Ovary (tissue), 3 donors: ENCODE results near the gene CKMT1B.
"Not testable (repeated sequence)": the region's sequence is repeated elsewhere in the genome, so short reads cannot be mapped to it uniquely, and the experiment has no call there.

Source experiments
- CTCF ChIP-seq, 3 donors: fragments of 450-650 bp in 2 of 3; fragments of 200-600 bp in 1 of 3; IDR thresholded peaks; one replicate each; pipeline versions ENCODE4 v1.5.1 to v1.8.0; 2016 to 2022; ENCODE audit warnings: antibody characterized with exemption in 3 of 3, mild to moderate bottlenecking in 1 of 3
- POLR2A ChIP-seq: fragments of 450-650 bp; IDR thresholded peaks from one replicate; pipeline ENCODE4 v1.6.1; 2017; ENCODE audit warnings: antibody characterized with exemption, mild to moderate bottlenecking, moderate library complexity
- donor health status: DM: no; HTN: no; CAD: no.

GRCh38 chr15:43589778-43590466 is 3.9 kb upstream of the CKMT1B start, which contains the start of gene PPIP5K1:
- not testable (repeated sequence) for TF ChIP-seq POLR2A; CTCF (IDR thresholded peaks at IDR 0.05)
